GM12891 (cell line): ENCODE data around the gene LRIG3.

Source experiments
- POLR2AphosphoS5 ChIP-seq: IDR thresholded peaks from 2 replicates; pipeline ENCODE4 v1.6.1; 2011; ENCODE audit warnings: low read depth, low read length, control low read depth
- POU2F2 ChIP-seq: IDR thresholded peaks from 2 replicates; pipeline ENCODE4 v1.6.1; 2011; ENCODE audit warnings: low read depth, mild to moderate bottlenecking, control low read depth, low read length, moderate library complexity

GRCh38 chr12:58959639-58960300, 39.5 kb upstream of the LRIG3 start:
- TF ChIP-seq POU2F2 (no peak), POLR2AphosphoS5 (no peak)
